Neural progenitor cell (in vitro differentiated cells): ENCODE measurements around the gene RBMS2. TPM values are rescaled to one million over a fixed set of nuclear protein-coding genes. Genes with fewer than 3 reads are reported as not detected.

ENCODE experiments used
- DNase-seq: peaks from one replicate; pipeline ENCODE4 v3.0.0-alpha.2; 2016; ENCODE audit warnings: low spot score
- H2AFZ ChIP-seq: fragments of 200-600 bp; sonication (generic); replicated peaks from 2 replicates; pipeline ENCODE4 v1.6.1; 2016; ENCODE audit warnings: antibody characterized with exemption
- H3F3A ChIP-seq: fragments of 200-600 bp; sonication (generic); 2 replicates; pipeline ENCODE4 v1.6.1; 2016; ENCODE audit warnings: antibody characterized with exemption, low read depth
- H3K27ac ChIP-seq: fragments of 200-600 bp; sonication (generic); 2 replicates; pipeline ENCODE4 v1.5.1; 2016; ENCODE audit warnings: mild to moderate bottlenecking
- H3K27me3 ChIP-seq: fragments of 200-600 bp; sonication (generic); 2 replicates; pipeline ENCODE4 v1.6.1; 2016; ENCODE audit warnings: mild to moderate bottlenecking, moderate library complexity
- H3K36me3 ChIP-seq: fragments of 200-600 bp; sonication (generic); 2 replicates; pipeline ENCODE4 v1.5.1; 2016
- H3K4me1 ChIP-seq: fragments of 200-600 bp; sonication (generic); 2 replicates; pipeline ENCODE4 v1.6.1; 2016; ENCODE audit warnings: mixed run types
- H3K4me2 ChIP-seq: fragments of 200-600 bp; sonication (generic); 2 replicates; pipeline ENCODE4 v1.6.1; 2016
- H3K4me3 ChIP-seq: fragments of 200-600 bp; sonication (generic); 2 replicates; pipeline ENCODE4 v1.5.1; 2016
- H3K79me2 ChIP-seq: fragments of 200-600 bp; sonication (generic); 2 replicates; pipeline ENCODE4 v1.6.1; 2016; ENCODE audit warnings: low read depth
- H3K9ac ChIP-seq: fragments of 200-600 bp; sonication (generic); 2 replicates; pipeline ENCODE4 v1.6.1; 2016
- H3K9me3 ChIP-seq: fragments of 200-600 bp; sonication (generic); 2 replicates; pipeline ENCODE4 v1.5.1; 2016; ENCODE audit warnings: low read depth
- H4K20me1 ChIP-seq: fragments of 200-600 bp; sonication (generic); 2 replicates; pipeline ENCODE4 v1.6.1; 2016; ENCODE audit warnings: low read depth
- H3K27ac Mint-ChIP-seq: 3 replicates; pipeline ENCODE4 v1.8.0; 2021; ENCODE audit warnings: mixed read lengths
- H3K27me3 Mint-ChIP-seq: 2 replicates; pipeline ENCODE4 v1.8.0; 2022; ENCODE audit warnings: low read depth, mild to moderate bottlenecking, inconsistent platforms, moderate library complexity, mixed read lengths; ENCODE audit not compliant: insufficient read depth
- H3K36me3 Mint-ChIP-seq: 3 replicates; pipeline ENCODE4 v1.8.0; 2021; ENCODE audit warnings: mixed read lengths
- H3K4me1 Mint-ChIP-seq: 3 replicates; pipeline ENCODE4 v1.8.0; 2021; ENCODE audit warnings: mixed read lengths
- H3K4me3 Mint-ChIP-seq: 3 replicates; pipeline ENCODE4 v1.8.0; 2021; ENCODE audit warnings: mild to moderate bottlenecking, moderate library complexity, mixed read lengths
- H3K9me3 Mint-ChIP-seq: 3 replicates; pipeline ENCODE4 v1.8.0; 2020; ENCODE audit warnings: mixed read lengths
- CTCF ChIP-seq: fragments of 200-600 bp; sonication (generic); IDR thresholded peaks from 2 replicates; pipeline ENCODE4 v1.5.1; 2017; ENCODE audit warnings: antibody characterized with exemption, mild to moderate bottlenecking
- EZH2 ChIP-seq: fragments of 200-600 bp; sonication (generic); IDR thresholded peaks from 2 replicates; pipeline ENCODE4 v1.6.1; 2017; ENCODE audit warnings: antibody characterized with exemption, mild to moderate bottlenecking, moderate library complexity
- EZH2phosphoT487 ChIP-seq: fragments of 200-600 bp; sonication (generic); IDR thresholded peaks from 2 replicates; pipeline ENCODE4 v1.6.1; 2017; ENCODE audit warnings: antibody characterized with exemption
- total RNA-seq: library from RNA; depleted of rRNA; stranded (reverse); fragments of >200 nt; gene quantifications from 2 replicates; pipeline ENCODE4 v1.2.3, GENCODE V29; 2015; ENCODE audit warnings: low replicate concordance

The RBMS2 gene
- total RNA-seq, 1 donor from 2014 or later, result 12.9 TPM

DNA sequence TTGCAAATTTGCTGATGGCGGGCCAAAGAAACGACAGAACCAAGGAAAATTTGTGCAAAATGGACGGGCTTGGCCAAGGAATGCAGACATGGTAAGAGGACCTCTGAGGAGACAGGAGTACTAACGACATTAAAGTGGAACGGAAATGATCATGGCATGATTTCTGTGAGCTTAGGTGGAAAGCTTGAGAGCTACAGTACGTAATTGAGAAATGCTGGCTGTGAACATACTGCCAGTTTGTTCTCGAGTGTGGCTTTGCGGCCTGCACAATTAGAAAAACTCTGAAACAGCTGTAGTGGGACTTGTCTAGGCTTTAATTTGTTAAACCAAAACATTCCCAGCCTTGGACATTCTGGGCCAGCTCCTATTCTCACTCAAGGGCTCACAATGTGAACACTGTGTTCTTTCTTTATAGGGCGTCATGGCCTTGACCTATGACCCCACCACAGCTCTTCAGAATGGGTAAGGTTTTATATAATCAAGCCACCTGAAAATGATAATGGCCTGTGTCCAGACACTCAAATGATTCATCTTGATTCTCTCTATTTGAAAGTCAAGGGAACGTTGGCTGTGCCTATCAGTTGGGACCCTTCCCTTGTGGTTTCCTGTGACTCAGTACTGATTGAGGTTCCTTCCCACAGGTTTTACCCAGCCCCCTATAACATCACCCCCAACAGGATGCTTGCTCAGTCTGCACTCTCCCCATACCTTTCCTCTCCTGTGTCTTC, 60.0 kb downstream of the RBMS2 start:
- Histone ChIP-seq H2AFZ (no peak overlapping the region), H3K4me2 (no peak overlapping the region), H3K27me3 (no peaks in the 10 kb centered on the region), H3K4me3 (no peak overlapping the region), H3K27ac (no peak overlapping the region), H3K36me3 (no peaks in the 10 kb centered on the region), H3F3A (no peaks in the 10 kb centered on the region), H4K20me1 (no peaks in the 10 kb centered on the region), H3K9me3 (no peaks in the 10 kb centered on the region), H3K79me2 (no peaks in the 10 kb centered on the region), H3K9ac (no peak overlapping the region), H3K4me1 (no peaks in the 10 kb centered on the region)
- no peak overlapping the region for H3K27ac Mint-ChIP-seq
- peaks cover under 1% of the 10 kb centered on the region for H3K36me3 Mint-ChIP-seq
- H3K4me1 Mint-ChIP-seq, result no peaks in the 10 kb centered on the region
- no peak for TF ChIP-seq CTCF
- no peak for TF ChIP-seq EZH2
- TF ChIP-seq EZH2phosphoT487, result no peak
- H3K27me3 Mint-ChIP-seq, result no peaks in the 10 kb centered on the region
- H3K4me3 Mint-ChIP-seq, result no peak overlapping the region
- no peak for DNase-seq
- H3K9me3 Mint-ChIP-seq, result no peaks in the 10 kb centered on the region

GRCh38 chr12:56585098-56585497, 63.5 kb downstream of the RBMS2 start:
- Histone ChIP-seq H3K36me3 (no peaks in the 10 kb centered on the region), H3K9me3 (no peaks in the 10 kb centered on the region), H4K20me1 (no peaks in the 10 kb centered on the region), H3K4me2 (no peak overlapping the region), H3K27ac (no peak overlapping the region), H3K4me1 (no peaks in the 10 kb centered on the region), H3K9ac (no peak overlapping the region), H3K79me2 (no peaks in the 10 kb centered on the region), H3K27me3 (no peaks in the 10 kb centered on the region), H2AFZ (no peak overlapping the region), H3F3A (no peaks in the 10 kb centered on the region), H3K4me3 (no peak overlapping the region)
- Mint-ChIP-seq H3K9me3 (no peaks in the 10 kb centered on the region), H3K36me3 (peaks cover 15% of the 10 kb centered on the region), H3K4me1 (no peaks in the 10 kb centered on the region), H3K4me3 (no peak overlapping the region), H3K27ac (no peak overlapping the region), H3K27me3 (no peaks in the 10 kb centered on the region)
- no peak for DNase-seq
- TF ChIP-seq EZH2phosphoT487 (no peak), EZH2 (no peak), CTCF (no peak)

DNA sequence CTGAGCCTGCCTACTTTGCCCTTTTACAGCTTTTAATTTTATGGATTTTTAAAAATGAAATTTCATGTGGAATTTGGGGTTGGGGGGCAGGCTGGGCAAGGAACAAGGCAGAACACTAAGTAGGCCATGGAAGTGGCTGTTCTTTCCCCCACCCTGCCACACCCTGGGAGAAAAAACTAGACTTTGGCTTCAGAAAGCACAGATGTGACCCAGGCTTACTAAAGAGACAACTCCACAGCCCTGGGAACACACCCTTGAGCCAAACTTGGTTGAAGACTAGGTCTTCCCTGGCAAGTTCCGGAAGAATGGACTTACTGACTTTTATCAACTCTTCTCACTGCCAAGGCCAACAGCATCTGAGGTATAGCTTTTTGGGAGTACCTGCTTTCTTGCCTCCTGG, 68.2 kb downstream of the RBMS2 start:
- Mint-ChIP-seq H3K9me3 (no peaks in the 10 kb centered on the region), H3K4me3 (no peak overlapping the region), H3K27me3 (peaks cover 4% of the 10 kb centered on the region), H3K36me3 (peaks cover 18% of the 10 kb centered on the region), H3K27ac (no peak overlapping the region), H3K4me1 (peaks cover 6% of the 10 kb centered on the region)
- no peak for DNase-seq
- Histone ChIP-seq H4K20me1 (no peaks in the 10 kb centered on the region), H3K4me3 (no peak overlapping the region), H3K9me3 (no peaks in the 10 kb centered on the region), H3F3A (peaks cover 13% of the 10 kb centered on the region), H3K27me3 (no peaks in the 10 kb centered on the region), H3K9ac (no peak overlapping the region), H3K4me1 (no peaks in the 10 kb centered on the region), H2AFZ (no peak overlapping the region), H3K79me2 (no peaks in the 10 kb centered on the region), H3K4me2 (no peak overlapping the region), H3K36me3 (no peaks in the 10 kb centered on the region), H3K27ac (no peak overlapping the region)
- TF ChIP-seq EZH2phosphoT487 (no peak), EZH2 (no peak), CTCF (no peak)
